ENCODE measurements around the gene DBN1.
"Not testable (repeated sequence)": the region's sequence is repeated elsewhere in the genome, so short reads cannot be mapped to it uniquely, and the experiment has no call there.

Gene DBN1

DNA sequence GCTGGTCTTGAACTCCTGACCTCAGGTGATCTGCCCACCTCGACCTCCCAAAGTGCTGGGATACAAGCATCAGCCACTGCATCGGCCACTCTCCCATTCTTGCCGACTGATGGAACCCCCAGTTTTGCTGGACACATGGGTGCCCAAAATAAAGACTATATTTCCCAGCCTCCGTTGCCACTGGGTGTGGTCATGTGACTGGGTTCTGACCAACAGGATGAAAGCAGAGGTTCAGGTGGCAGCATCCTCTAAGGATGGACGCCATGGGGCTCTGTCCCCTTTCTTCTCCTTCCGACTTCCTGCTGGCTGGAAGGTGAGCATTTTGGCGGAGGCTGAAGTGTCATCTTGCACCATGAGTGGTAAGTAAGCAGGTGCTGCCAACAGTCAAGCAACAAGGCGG lies 13.7 kb upstream of the DBN1 start:
- no peak overlapping the region for H3K18ac ChIP-seq (ENCODE audit: low read length)
- no peak overlapping the region for H2BK5ac ChIP-seq (ENCODE audit: low read depth, low read length, poor library complexity)
- H2BK120ac ChIP-seq (ENCODE audit: insufficient read depth, low read length, poor library complexity) = no peak overlapping the region
- H3K4me2 ChIP-seq (ENCODE audit: low read length) = no peak overlapping the region
- no peak overlapping the region for H4K12ac ChIP-seq (ENCODE audit: low read depth, low read length)
- no peaks in the 10 kb centered on the region for H3K27me3 ChIP-seq (ENCODE audit: insufficient read depth, low read length)
- H3K4me3 ChIP-seq (ENCODE audit: low read depth, low read length) = no peak overlapping the region
- no peak overlapping the region for H3K9ac ChIP-seq (ENCODE audit: low read length)
- H2BK12ac ChIP-seq (ENCODE audit: low read length) = no peak overlapping the region
- WGBS (ENCODE audit: extremely low coverage, insufficient coverage, insufficient read length) = no CpG with 5 or more reads among the region's 8 CpGs
- H3K4me1 ChIP-seq (ENCODE audit: control insufficient read depth in 1 of 2, insufficient read depth in 2 of 2, low read length in 2 of 2) = peaks cover 2% of the 10 kb centered on the region in 2 experiments
- H3K79me2 ChIP-seq (ENCODE audit: control insufficient read depth, insufficient read depth, low read length, poor library complexity) = no peaks in the 10 kb centered on the region
- H3K9me3 ChIP-seq (ENCODE audit: insufficient read depth, low read depth, low read length) = no peaks in the 10 kb centered on the region
- no peak overlapping the region for H3K27ac ChIP-seq (ENCODE audit: low read depth, low read length)
- no peak overlapping the region for H3K23ac ChIP-seq (ENCODE audit: low read length)
- no peak overlapping the region for H3K14ac ChIP-seq (ENCODE audit: low read length)
- DNase-seq = no peak
- no peak overlapping the region for H4K8ac ChIP-seq (ENCODE audit: low read depth, low read length)
- H2AFZ ChIP-seq (ENCODE audit: insufficient read depth, low read length, poor library complexity) = no peak overlapping the region
- H4K91ac ChIP-seq (ENCODE audit: low read depth, low read length) = no peak overlapping the region
- no peak overlapping the region for H3K4ac ChIP-seq (ENCODE audit: low read depth, low read length)
- no peak overlapping the region for H2AK5ac ChIP-seq (ENCODE audit: low read length)
- peaks cover 90 to 92% of the 10 kb centered on the region in 2 experiments for H3K36me3 ChIP-seq (ENCODE audit: control insufficient read depth in 1 of 2, insufficient read depth in 2 of 2, low read length in 2 of 2)
- no peaks in the 10 kb centered on the region for H3K79me1 ChIP-seq (ENCODE audit: low read length)

DNA sequence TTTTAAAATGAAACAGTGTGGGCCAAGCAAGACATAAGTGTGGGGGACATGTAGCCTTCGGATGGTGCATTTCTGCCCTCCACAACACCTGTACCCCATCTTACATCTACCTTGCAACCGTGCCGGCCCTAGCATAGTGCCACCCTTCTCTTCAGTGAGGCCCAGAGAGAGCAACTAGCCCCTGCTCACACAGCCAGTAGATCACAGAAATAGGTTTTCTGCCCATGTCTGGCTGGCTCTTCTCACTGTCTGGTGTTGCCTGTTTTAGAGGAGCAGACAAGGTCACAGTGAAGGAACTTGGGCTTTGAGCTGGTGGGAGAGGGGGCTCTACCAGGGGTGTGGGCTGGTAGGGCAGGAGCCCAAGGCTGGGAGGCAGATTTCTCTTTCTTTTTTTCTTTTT lies 12.8 kb upstream of the DBN1 start:
- no peak overlapping the region for H3K18ac ChIP-seq (ENCODE audit: low read length)
- H2BK120ac ChIP-seq (ENCODE audit: insufficient read depth, low read length, poor library complexity) = no peak overlapping the region
- H3K79me2 ChIP-seq (ENCODE audit: control insufficient read depth, insufficient read depth, low read length, poor library complexity) = no peaks in the 10 kb centered on the region
- H3K4ac ChIP-seq (ENCODE audit: low read depth, low read length) = no peak overlapping the region
- no peak overlapping the region for H3K14ac ChIP-seq (ENCODE audit: low read length)
- H2BK5ac ChIP-seq (ENCODE audit: low read depth, low read length, poor library complexity) = no peak overlapping the region
- no CpG with 5 or more reads among the region's 3 CpGs for WGBS (ENCODE audit: extremely low coverage, insufficient coverage, insufficient read length)
- H3K9ac ChIP-seq (ENCODE audit: low read length) = peak overlapping the region; percentile 17
- H3K4me1 ChIP-seq (ENCODE audit: control insufficient read depth in 1 of 2, insufficient read depth in 2 of 2, low read length in 2 of 2) = no peaks in the 10 kb centered on the region
- no peak overlapping the region for H3K27ac ChIP-seq (ENCODE audit: low read depth, low read length)
- no peaks in the 10 kb centered on the region for H3K27me3 ChIP-seq (ENCODE audit: insufficient read depth, low read length)
- H4K8ac ChIP-seq (ENCODE audit: low read depth, low read length) = no peak overlapping the region
- H3K36me3 ChIP-seq (ENCODE audit: control insufficient read depth in 1 of 2, insufficient read depth in 2 of 2, low read length in 2 of 2) = peaks cover 90% of the 10 kb centered on the region in 2 experiments
- no peak overlapping the region for H2BK12ac ChIP-seq (ENCODE audit: low read length)
- H2AFZ ChIP-seq (ENCODE audit: insufficient read depth, low read length, poor library complexity) = no peak overlapping the region
- H3K23ac ChIP-seq (ENCODE audit: low read length) = no peak overlapping the region
- DNase-seq = no peak
- H3K79me1 ChIP-seq (ENCODE audit: low read length) = no peaks in the 10 kb centered on the region
- H3K4me2 ChIP-seq (ENCODE audit: low read length) = no peak overlapping the region
- no peaks in the 10 kb centered on the region for H3K9me3 ChIP-seq (ENCODE audit: insufficient read depth, low read depth, low read length)
- no peak overlapping the region for H4K91ac ChIP-seq (ENCODE audit: low read depth, low read length)
- H2AK5ac ChIP-seq (ENCODE audit: low read length) = no peak overlapping the region
- no peak overlapping the region for H3K4me3 ChIP-seq (ENCODE audit: low read depth, low read length)
- H4K12ac ChIP-seq (ENCODE audit: low read depth, low read length) = no peak overlapping the region

DNA sequence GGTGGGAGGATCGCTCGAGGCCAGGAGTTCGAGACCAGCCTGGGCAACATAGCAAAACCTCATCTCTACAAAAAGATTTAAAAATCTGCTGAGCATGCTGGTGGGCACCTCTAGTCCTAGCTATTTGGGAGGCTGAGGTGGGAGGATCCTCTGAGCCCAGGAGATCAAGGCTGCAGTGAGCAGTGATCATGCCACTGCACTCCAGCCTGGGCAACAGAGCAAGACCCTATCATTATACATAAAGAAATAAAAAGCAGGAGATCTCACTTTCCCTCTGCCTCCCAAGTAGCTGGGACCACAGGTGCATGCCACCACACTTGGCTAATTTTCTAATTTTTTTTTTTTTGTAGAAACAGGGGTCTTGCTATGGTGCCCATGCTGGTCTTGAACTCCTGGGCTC lies 12.3 kb upstream of the DBN1 start:
- not testable (repeated sequence) for H3K9ac ChIP-seq (ENCODE audit: low read length); H3K23ac ChIP-seq (ENCODE audit: low read length); H3K27me3 ChIP-seq (ENCODE audit: insufficient read depth, low read length); H3K79me1 ChIP-seq (ENCODE audit: low read length); H2BK120ac ChIP-seq (ENCODE audit: insufficient read depth, low read length, poor library complexity); H3K14ac ChIP-seq (ENCODE audit: low read length); H3K18ac ChIP-seq (ENCODE audit: low read length); H4K91ac ChIP-seq (ENCODE audit: low read depth, low read length); H2BK5ac ChIP-seq (ENCODE audit: low read depth, low read length, poor library complexity); H2AK5ac ChIP-seq (ENCODE audit: low read length); H3K4me1 ChIP-seq (ENCODE audit: control insufficient read depth in 1 of 2, insufficient read depth in 2 of 2, low read length in 2 of 2); H3K4ac ChIP-seq (ENCODE audit: low read depth, low read length); H3K27ac ChIP-seq (ENCODE audit: low read depth, low read length); H3K4me3 ChIP-seq (ENCODE audit: low read depth, low read length); H2BK12ac ChIP-seq (ENCODE audit: low read length); H4K8ac ChIP-seq (ENCODE audit: low read depth, low read length); H3K4me2 ChIP-seq (ENCODE audit: low read length); H3K9me3 ChIP-seq (ENCODE audit: insufficient read depth, low read depth, low read length); H3K79me2 ChIP-seq (ENCODE audit: control insufficient read depth, insufficient read depth, low read length, poor library complexity); DNase-seq; H4K12ac ChIP-seq (ENCODE audit: low read depth, low read length); H2AFZ ChIP-seq (ENCODE audit: insufficient read depth, low read length, poor library complexity)
- WGBS (ENCODE audit: extremely low coverage, insufficient coverage, insufficient read length) = no CpG with 5 or more reads among the region's 3 CpGs
- peaks cover 85 to 88% of the 10 kb centered on the region in 2 experiments for H3K36me3 ChIP-seq (ENCODE audit: control insufficient read depth in 1 of 2, insufficient read depth in 2 of 2, low read length in 2 of 2)

DNA sequence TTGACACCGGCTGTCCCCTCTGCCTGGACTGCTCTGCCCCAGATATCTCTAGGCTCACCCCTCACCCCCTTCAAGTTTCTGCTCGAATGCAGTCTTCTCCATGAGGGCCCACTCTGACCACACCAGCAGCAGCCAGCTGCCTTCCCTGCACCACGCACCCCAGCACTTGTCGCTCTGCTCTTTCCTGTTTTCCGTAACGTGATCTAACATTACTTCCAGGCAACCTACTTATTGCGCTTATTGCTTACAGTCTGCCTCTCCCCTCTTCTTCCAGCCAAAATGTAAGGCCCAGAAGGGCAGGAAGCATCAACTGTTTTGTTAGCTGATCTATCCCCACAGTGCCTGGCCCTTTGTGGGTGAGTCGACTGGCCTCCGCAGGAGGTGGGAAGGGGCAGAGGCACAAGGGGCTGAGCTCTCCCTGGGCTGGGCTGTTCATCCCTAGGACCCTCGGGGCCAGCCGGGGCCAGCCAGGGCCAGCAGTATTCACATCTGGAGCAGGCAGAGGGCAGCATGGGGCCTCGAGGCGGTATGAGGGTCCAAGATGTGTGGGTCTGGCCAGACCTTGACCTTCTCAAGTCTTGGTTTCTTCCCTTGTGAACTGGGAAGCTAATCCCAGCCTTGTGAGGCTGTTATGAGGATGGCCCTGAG lies 11.6 kb upstream of the DBN1 start:
- H3K27ac ChIP-seq (ENCODE audit: low read depth, low read length) = no peak overlapping the region
- no peak overlapping the region for H3K23ac ChIP-seq (ENCODE audit: low read length)
- peaks cover 77 to 80% of the 10 kb centered on the region in 2 experiments for H3K36me3 ChIP-seq (ENCODE audit: control insufficient read depth in 1 of 2, insufficient read depth in 2 of 2, low read length in 2 of 2)
- H2BK12ac ChIP-seq (ENCODE audit: low read length) = no peak overlapping the region
- no peak overlapping the region for H4K12ac ChIP-seq (ENCODE audit: low read depth, low read length)
- no peak overlapping the region for H3K14ac ChIP-seq (ENCODE audit: low read length)
- no peaks in the 10 kb centered on the region for H3K4me1 ChIP-seq (ENCODE audit: control insufficient read depth in 1 of 2, insufficient read depth in 2 of 2, low read length in 2 of 2)
- H3K18ac ChIP-seq (ENCODE audit: low read length) = no peak overlapping the region
- no peak overlapping the region for H3K9ac ChIP-seq (ENCODE audit: low read length)
- no peak overlapping the region for H2AK5ac ChIP-seq (ENCODE audit: low read length)
- no peak overlapping the region for H3K4ac ChIP-seq (ENCODE audit: low read depth, low read length)
- peak overlapping the region; percentile 14 for H4K8ac ChIP-seq (ENCODE audit: low read depth, low read length)
- H2AFZ ChIP-seq (ENCODE audit: insufficient read depth, low read length, poor library complexity) = no peak overlapping the region
- no peak overlapping the region for H3K4me3 ChIP-seq (ENCODE audit: low read depth, low read length)
- no CpG with 5 or more reads among the region's 13 CpGs for WGBS (ENCODE audit: extremely low coverage, insufficient coverage, insufficient read length)
- no peak overlapping the region for H2BK5ac ChIP-seq (ENCODE audit: low read depth, low read length, poor library complexity)
- no peak overlapping the region for H4K91ac ChIP-seq (ENCODE audit: low read depth, low read length)
- no peak overlapping the region for H2BK120ac ChIP-seq (ENCODE audit: insufficient read depth, low read length, poor library complexity)
- no peak overlapping the region for H3K4me2 ChIP-seq (ENCODE audit: low read length)
- H3K27me3 ChIP-seq (ENCODE audit: insufficient read depth, low read length) = no peaks in the 10 kb centered on the region
- no peaks in the 10 kb centered on the region for H3K79me2 ChIP-seq (ENCODE audit: control insufficient read depth, insufficient read depth, low read length, poor library complexity)
- no peaks in the 10 kb centered on the region for H3K9me3 ChIP-seq (ENCODE audit: insufficient read depth, low read depth, low read length)
- no peaks in the 10 kb centered on the region for H3K79me1 ChIP-seq (ENCODE audit: low read length)
- DNase-seq = no peak
